Peyer's patch (tissue), 4 donors: ENCODE measurements around the gene ROBO1. TPM values are rescaled to one million over a fixed set of nuclear protein-coding genes. Genes with fewer than 3 reads are reported as not detected.

Experiments
- DNase-seq, 3 donors: peaks; one replicate each; pipeline ENCODE4 v3.0.0-alpha.2; 2017 to 2019
- H3K27ac ChIP-seq, 4 donors: fragments of 200-600 bp; sonication (generic); one replicate each; pipeline ENCODE4 v1.5.1; 2016 to 2019
- H3K27me3 ChIP-seq, 2 donors: fragments of 200-600 bp; sonication (generic); one replicate each; pipeline ENCODE4 v1.5.1; 2019
- H3K36me3 ChIP-seq, 3 donors: fragments of 200-600 bp; sonication (generic); one replicate each; pipeline ENCODE4 v1.5.1; 2016 to 2019
- H3K4me1 ChIP-seq, 4 donors: fragments of 200-600 bp; sonication (generic); one replicate each; pipeline ENCODE4 v1.5.1; 2016 to 2019
- H3K4me3 ChIP-seq, 4 donors: fragments of 200-600 bp; sonication (generic); 1 replicate in 3 of 4; 2 replicates in 1 of 4; pipeline ENCODE4 v1.5.1; 2016 to 2019; ENCODE audit warnings: mild to moderate bottlenecking in 1 of 4
- H3K9me3 ChIP-seq, 4 donors: fragments of 200-600 bp; sonication (generic); one replicate each; pipeline ENCODE4 v1.5.1; 2016 to 2019; ENCODE audit warnings: mild to moderate bottlenecking in 1 of 4
- POLR2A ChIP-seq, 2 donors: fragments of 450-650 bp; IDR thresholded peaks; one replicate each; pipeline ENCODE4 v1.5.1; 2017; ENCODE audit warnings: antibody characterized with exemption in 2 of 2, mild to moderate bottlenecking in 2 of 2, moderate library complexity in 2 of 2
- total RNA-seq, 4 donors: library from RNA; depleted of rRNA; stranded (reverse); fragments of >200 nt; gene quantifications; one replicate each; pipeline ENCODE4 v1.1.0, GENCODE V29; 2016
- TF ChIP-seq, protein P1 (sequence below), 6 experiments: fragments of 450-650 bp in 4 of 6; fragments of 200-600 bp in 2 of 6; sonication (generic) in 1 of 6; IDR thresholded peaks; one replicate each; pipeline ENCODE4 v1.5.1; 2017 to 2019; ENCODE audit warnings: antibody characterized with exemption in 6 of 6, mild to moderate bottlenecking in 3 of 6, moderate library complexity in 1 of 6

ROBO1 gene
- total RNA-seq, 4 donors from 2014 or later: 9.5 to 41.3 (median 24.2) TPM

GRCh38 chr3:78912259-78912658 lies 855.5 kb downstream of the ROBO1 start:
- no peak overlapping the region for H3K27ac ChIP-seq
- H3K9me3 ChIP-seq: no peaks in the 10 kb centered on the region
- no peak overlapping the region for H3K4me3 ChIP-seq
- H3K36me3 ChIP-seq: no peaks in the 10 kb centered on the region
- TF ChIP-seq, protein P1, sequence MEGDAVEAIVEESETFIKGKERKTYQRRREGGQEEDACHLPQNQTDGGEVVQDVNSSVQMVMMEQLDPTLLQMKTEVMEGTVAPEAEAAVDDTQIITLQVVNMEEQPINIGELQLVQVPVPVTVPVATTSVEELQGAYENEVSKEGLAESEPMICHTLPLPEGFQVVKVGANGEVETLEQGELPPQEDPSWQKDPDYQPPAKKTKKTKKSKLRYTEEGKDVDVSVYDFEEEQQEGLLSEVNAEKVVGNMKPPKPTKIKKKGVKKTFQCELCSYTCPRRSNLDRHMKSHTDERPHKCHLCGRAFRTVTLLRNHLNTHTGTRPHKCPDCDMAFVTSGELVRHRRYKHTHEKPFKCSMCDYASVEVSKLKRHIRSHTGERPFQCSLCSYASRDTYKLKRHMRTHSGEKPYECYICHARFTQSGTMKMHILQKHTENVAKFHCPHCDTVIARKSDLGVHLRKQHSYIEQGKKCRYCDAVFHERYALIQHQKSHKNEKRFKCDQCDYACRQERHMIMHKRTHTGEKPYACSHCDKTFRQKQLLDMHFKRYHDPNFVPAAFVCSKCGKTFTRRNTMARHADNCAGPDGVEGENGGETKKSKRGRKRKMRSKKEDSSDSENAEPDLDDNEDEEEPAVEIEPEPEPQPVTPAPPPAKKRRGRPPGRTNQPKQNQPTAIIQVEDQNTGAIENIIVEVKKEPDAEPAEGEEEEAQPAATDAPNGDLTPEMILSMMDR (IDR thresholded peaks at IDR 0.05): no peak
- no peak for TF ChIP-seq POLR2A (IDR thresholded peaks at IDR 0.05)
- DNase-seq: no peak
- no peaks in the 10 kb centered on the region for H3K27me3 ChIP-seq
- no peaks in the 10 kb centered on the region for H3K4me1 ChIP-seq

GRCh38 chr3:78911394-78911793 lies 856.4 kb downstream of the ROBO1 start:
- H3K9me3 ChIP-seq: no peaks in the 10 kb centered on the region

DNA sequence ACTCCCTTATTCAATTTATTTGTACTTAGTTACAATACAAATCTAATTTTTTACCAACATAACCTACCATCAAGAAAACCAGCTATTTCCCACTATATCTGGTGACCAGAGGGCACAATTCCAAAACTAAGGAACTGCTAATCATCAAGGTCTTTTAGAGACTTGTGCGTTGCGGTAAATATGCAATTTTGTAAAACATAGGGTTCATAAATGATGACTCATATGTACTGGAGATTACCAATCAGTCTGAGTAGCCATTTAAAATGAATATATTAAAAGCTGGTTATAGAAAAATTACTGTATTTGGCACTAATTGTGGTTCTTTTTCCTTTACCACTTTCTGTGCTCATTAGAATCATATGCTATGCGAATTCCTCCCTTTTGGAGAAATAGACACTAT lies 859.6 kb downstream of the ROBO1 start:
- H3K27me3 ChIP-seq: no peaks in the 10 kb centered on the region
- H3K36me3 ChIP-seq: no peaks in the 10 kb centered on the region
- H3K27ac ChIP-seq: no peak overlapping the region
- no peaks in the 10 kb centered on the region for H3K4me1 ChIP-seq
- DNase-seq: no peak
- H3K9me3 ChIP-seq: no peaks in the 10 kb centered on the region
- no peak overlapping the region for H3K4me3 ChIP-seq
- TF ChIP-seq POLR2A (IDR thresholded peaks at IDR 0.05): no peak
- TF ChIP-seq, protein P1 (IDR thresholded peaks at IDR 0.05): no peak

More at GRCh38 chr3:78911394-78911793, 856.4 kb downstream of the ROBO1 start:
- no peak for DNase-seq
- Histone ChIP-seq H3K27me3 (no peaks in the 10 kb centered on the region), H3K27ac (no peak overlapping the region), H3K4me3 (no peak overlapping the region), H3K36me3 (no peaks in the 10 kb centered on the region), H3K4me1 (no peaks in the 10 kb centered on the region)
- TF ChIP-seq, protein P1 (IDR thresholded peaks at IDR 0.05): no peak
- TF ChIP-seq POLR2A (IDR thresholded peaks at IDR 0.05): no peak

- H3K27ac ChIP-seq: no peak overlapping the region
- H3K27me3 ChIP-seq: no peaks in the 10 kb centered on the region
- no peak overlapping the region for H3K4me3 ChIP-seq
- no peaks in the 10 kb centered on the region for H3K9me3 ChIP-seq
- no peaks in the 10 kb centered on the region for H3K4me1 ChIP-seq
- no peak for DNase-seq
- TF ChIP-seq, protein P1 (IDR thresholded peaks at IDR 0.05): no peak
- no peak for TF ChIP-seq POLR2A (IDR thresholded peaks at IDR 0.05)
- no peaks in the 10 kb centered on the region for H3K36me3 ChIP-seq
Measured at GRCh38 chr3:78907367-78907766, 860.4 kb downstream of the ROBO1 start.

DNA sequence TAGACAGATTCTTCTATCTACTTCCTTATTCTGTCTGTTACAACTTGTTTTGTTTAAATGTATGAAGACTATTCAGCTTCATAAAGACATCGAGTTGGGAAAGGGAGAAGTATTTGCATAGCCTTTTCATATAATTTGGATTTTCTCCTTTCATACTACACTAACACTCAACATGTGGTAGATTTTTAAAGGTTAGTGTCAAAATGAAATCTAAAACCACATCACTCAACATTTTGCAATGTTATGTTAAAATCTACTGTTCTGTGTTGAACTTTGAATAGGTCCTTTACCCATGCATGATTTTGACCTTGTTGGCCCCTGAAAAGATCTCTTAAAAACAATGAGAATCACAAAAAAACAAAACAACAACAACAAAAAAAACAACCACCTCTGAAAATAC lies 860.9 kb downstream of the ROBO1 start:
- no peak for TF ChIP-seq POLR2A (IDR thresholded peaks at IDR 0.05)
- TF ChIP-seq, protein P1 (IDR thresholded peaks at IDR 0.05): no peak
- DNase-seq: no peak
- H3K4me1 ChIP-seq: no peaks in the 10 kb centered on the region
- H3K27ac ChIP-seq: no peak overlapping the region
- H3K4me3 ChIP-seq: no peak overlapping the region
- no peaks in the 10 kb centered on the region for H3K36me3 ChIP-seq
- H3K27me3 ChIP-seq: no peaks in the 10 kb centered on the region
- H3K9me3 ChIP-seq: no peaks in the 10 kb centered on the region

- H3K4me1 ChIP-seq: no peaks in the 10 kb centered on the region
- no peak overlapping the region for H3K27ac ChIP-seq
- no peak for DNase-seq
- H3K9me3 ChIP-seq: no peaks in the 10 kb centered on the region
- no peaks in the 10 kb centered on the region for H3K36me3 ChIP-seq
- H3K27me3 ChIP-seq: no peaks in the 10 kb centered on the region
- TF ChIP-seq POLR2A (IDR thresholded peaks at IDR 0.05): no peak
- TF ChIP-seq, protein P1 (IDR thresholded peaks at IDR 0.05): no peak
- no peak overlapping the region for H3K4me3 ChIP-seq
Measured at GRCh38 chr3:78906245-78906644, 861.6 kb downstream of the ROBO1 start.
